ENCODE measurements around the gene RFX7. TPM values are rescaled to one million over a fixed set of nuclear protein-coding genes. Genes with fewer than 3 reads are reported as not detected.
A peak's percentile ranks its signal among the peaks of the same experiment; 100 is the strongest.

RFX7 gene
- total and polyA plus RNA-seq, 5 donors from 2014 or later = 4.2 to 41.2 (median 5.2) TPM

GRCh38 chr15:56249092-56249491 is 5.4 kb upstream of the RFX7 start:
- Histone ChIP-seq H3K27ac (ENCODE audit: insufficient read depth, low read length, poor library complexity, severe bottlenecking) (no peak overlapping the region), H3K4me1 (ENCODE audit: control insufficient read depth, insufficient read depth, low read length, poor library complexity, severe bottlenecking) (peaks cover 23% of the 10 kb centered on the region), H3K9me3 (ENCODE audit: control insufficient read depth in 2 of 2, low read length in 2 of 2) (no peaks in the 10 kb centered on the region), H3K36me3 (ENCODE audit: control insufficient read depth, insufficient read depth, low read length) (no peaks in the 10 kb centered on the region), H3K27me3 (ENCODE audit: control insufficient read depth, insufficient read depth, low read length) (peaks cover 12% of the 10 kb centered on the region), H3K4me3 (ENCODE audit: low read depth, low read length) (no peak overlapping the region)
- H3K9me3 Mint-ChIP-seq = no peaks in the 10 kb centered on the region
- peaks cover 12% of the 10 kb centered on the region for H3K27me3 Mint-ChIP-seq
- peaks cover 10 to 23% (median 18%) of the 10 kb centered on the region in 4 donors for H3K4me1 Mint-ChIP-seq
- no peaks in the 10 kb centered on the region for H3K36me3 Mint-ChIP-seq
- no peak overlapping the region for H3K27ac Mint-ChIP-seq
- no peak for ATAC-seq (ENCODE audit: low read depth in 2 of 2)
- no peak overlapping the region for H3K4me3 Mint-ChIP-seq
- no peak for DNase-seq

- no peaks in the 10 kb centered on the region for H3K9me3 ChIP-seq (ENCODE audit: control insufficient read depth in 2 of 2, low read length in 2 of 2)
- no peak overlapping the region for H3K4me3 ChIP-seq (ENCODE audit: low read depth, low read length)
- Mint-ChIP-seq H3K4me3 (no peak overlapping the region), H3K4me1 (peaks cover 10 to 25% (median 19%) of the 10 kb centered on the region in 4 donors), H3K27me3 (peaks cover 7% of the 10 kb centered on the region), H3K36me3 (no peaks in the 10 kb centered on the region), H3K9me3 (no peaks in the 10 kb centered on the region), H3K27ac (no peak overlapping the region)
- no peak overlapping the region for H3K27ac ChIP-seq (ENCODE audit: insufficient read depth, low read length, poor library complexity, severe bottlenecking)
- no peaks in the 10 kb centered on the region for H3K36me3 ChIP-seq (ENCODE audit: control insufficient read depth, insufficient read depth, low read length)
- ATAC-seq (ENCODE audit: low read depth in 2 of 2) (no peak), DNase-seq (no peak)
- peaks cover 23% of the 10 kb centered on the region for H3K4me1 ChIP-seq (ENCODE audit: control insufficient read depth, insufficient read depth, low read length, poor library complexity, severe bottlenecking)
- H3K27me3 ChIP-seq (ENCODE audit: control insufficient read depth, insufficient read depth, low read length) = peaks cover 10% of the 10 kb centered on the region
These were observed 4.8 kb upstream of the RFX7 start for GRCh38 chr15:56248311-56248992.

- peak overlapping the region in 1 of 4 donors; percentile 5 for H3K4me3 Mint-ChIP-seq
- no peak for ATAC-seq (ENCODE audit: low read depth in 2 of 2)
- H3K27ac Mint-ChIP-seq = peak overlapping the region in 1 of 3 donors; percentile 1
- no peaks in the 10 kb centered on the region for H3K9me3 Mint-ChIP-seq
- H3K4me3 ChIP-seq (ENCODE audit: low read depth, low read length) = no peak overlapping the region
- DNase-seq = no peak
- no peaks in the 10 kb centered on the region for H3K36me3 Mint-ChIP-seq
- H3K27me3 ChIP-seq (ENCODE audit: control insufficient read depth, insufficient read depth, low read length) = peaks cover 4% of the 10 kb centered on the region
- H3K27me3 Mint-ChIP-seq = no peaks in the 10 kb centered on the region
- H3K4me1 Mint-ChIP-seq = peaks cover 10 to 27% (median 21%) of the 10 kb centered on the region in 4 donors
- peaks cover 27% of the 10 kb centered on the region for H3K4me1 ChIP-seq (ENCODE audit: control insufficient read depth, insufficient read depth, low read length, poor library complexity, severe bottlenecking)
- no peaks in the 10 kb centered on the region for H3K36me3 ChIP-seq (ENCODE audit: control insufficient read depth, insufficient read depth, low read length)
- no peak overlapping the region for H3K27ac ChIP-seq (ENCODE audit: insufficient read depth, low read length, poor library complexity, severe bottlenecking)
- H3K9me3 ChIP-seq (ENCODE audit: control insufficient read depth in 2 of 2, low read length in 2 of 2) = no peaks in the 10 kb centered on the region
These were observed 3.6 kb upstream of the RFX7 start for GRCh38 chr15:56247266-56247665.

DNA sequence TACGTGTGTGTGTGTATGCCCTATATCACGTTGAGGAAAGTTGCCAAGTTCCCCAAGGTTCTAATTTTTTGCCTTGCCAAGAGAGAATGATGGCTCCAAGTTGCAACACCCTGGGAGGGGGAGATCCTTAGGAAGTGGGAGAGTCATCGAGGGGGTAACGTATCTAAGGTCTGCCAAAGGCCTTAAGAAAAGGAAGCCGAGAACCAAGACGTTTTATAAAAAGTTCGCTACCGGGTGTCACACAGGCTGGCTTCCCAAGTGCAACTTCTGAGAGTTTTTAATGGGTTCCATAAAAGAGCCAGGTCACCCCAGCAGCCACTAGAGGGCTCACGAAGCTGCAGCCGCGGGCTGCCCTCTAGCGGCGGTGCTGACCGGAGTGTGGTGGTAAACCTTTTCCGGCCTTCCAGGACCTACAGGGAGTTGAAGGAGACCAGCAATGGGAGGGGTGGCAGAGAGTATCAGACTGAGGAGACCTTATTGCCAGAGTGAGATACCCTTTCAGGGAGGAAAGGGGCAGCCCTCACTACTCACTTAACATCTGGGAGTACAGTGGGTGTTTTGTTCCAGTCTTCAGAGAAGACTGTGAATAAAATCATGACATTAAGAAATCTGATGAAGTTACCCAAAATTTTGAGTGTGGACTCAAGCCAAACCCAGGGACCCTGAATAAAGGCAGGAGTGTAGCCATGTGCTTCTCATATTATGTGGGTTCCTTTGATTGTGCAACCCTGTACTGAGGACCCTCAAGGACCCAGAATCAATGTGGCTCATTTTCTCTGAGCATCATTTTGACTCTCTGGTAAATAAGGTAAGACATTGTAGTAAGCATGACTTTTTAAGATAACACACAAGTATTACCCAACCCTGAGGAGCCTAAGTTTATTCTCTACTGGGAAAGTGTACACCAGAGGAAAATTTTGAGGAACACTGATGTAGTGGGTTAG is 2.5 kb upstream of the RFX7 start:
- peaks cover 35% of the 10 kb centered on the region for H3K4me1 ChIP-seq (ENCODE audit: control insufficient read depth, insufficient read depth, low read length, poor library complexity, severe bottlenecking)
- peak overlapping the region; percentile 86 to 91 (median 90) for H3K4me3 Mint-ChIP-seq
- peak overlapping the region; percentile 86 for H3K4me3 ChIP-seq (ENCODE audit: low read depth, low read length)

DNA sequence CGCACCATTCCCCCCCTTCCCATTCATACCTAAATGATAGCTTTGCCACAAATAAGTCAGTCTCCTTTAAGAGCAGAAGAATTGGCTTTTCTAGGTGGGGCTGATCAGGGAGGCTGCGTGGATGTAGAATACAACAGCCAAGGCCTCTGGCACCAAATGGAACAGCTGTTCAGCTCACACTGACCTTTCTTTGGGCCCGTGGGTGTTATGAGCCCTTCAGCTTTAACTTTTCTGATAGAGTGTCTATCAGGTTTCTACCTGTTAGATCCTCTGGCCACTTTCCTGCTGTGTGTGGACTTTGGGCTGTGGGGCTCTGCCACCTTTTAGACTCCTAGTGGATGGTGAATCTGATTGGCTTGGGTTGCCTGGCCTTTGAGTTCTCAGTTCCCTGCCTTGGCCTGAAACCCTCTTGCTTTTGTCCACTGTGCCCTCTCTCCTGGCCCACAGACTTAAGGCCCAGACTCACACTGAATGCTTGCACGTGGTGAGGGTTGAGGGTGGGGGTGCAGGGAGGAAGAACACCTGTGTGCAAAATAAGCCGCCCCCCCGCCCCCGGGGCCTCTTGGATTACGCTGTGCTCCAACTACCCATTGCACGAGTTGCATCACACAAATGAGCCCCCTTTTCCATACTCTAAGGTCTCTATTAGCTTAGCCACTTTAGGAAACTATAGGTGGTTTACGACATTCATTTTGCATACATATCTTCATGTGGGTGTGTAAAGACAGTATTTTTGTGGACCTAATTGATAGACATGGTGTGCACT is 1.3 kb upstream of the RFX7 start:
- ATAC-seq (ENCODE audit: low read depth in 2 of 2) = no peak

More for the DNA sequence above, 2.5 kb upstream of the RFX7 start:
- H3K27me3 ChIP-seq (ENCODE audit: control insufficient read depth, insufficient read depth, low read length) = peaks cover 2% of the 10 kb centered on the region
- no peaks in the 10 kb centered on the region for H3K9me3 Mint-ChIP-seq
- no peaks in the 10 kb centered on the region for H3K36me3 ChIP-seq (ENCODE audit: control insufficient read depth, insufficient read depth, low read length)
- peaks cover 16 to 35% (median 22%) of the 10 kb centered on the region in 4 donors for H3K4me1 Mint-ChIP-seq
- peak overlapping the region; percentile 72 for H3K27ac ChIP-seq (ENCODE audit: insufficient read depth, low read length, poor library complexity, severe bottlenecking)
- no peaks in the 10 kb centered on the region for H3K9me3 ChIP-seq (ENCODE audit: control insufficient read depth in 2 of 2, low read length in 2 of 2)
- H3K27me3 Mint-ChIP-seq = no peaks in the 10 kb centered on the region
- ATAC-seq (ENCODE audit: low read depth in 2 of 2) (peak; percentile 81 to 83), DNase-seq (peak; percentile 77 to 93 (median 85))
- H3K27ac Mint-ChIP-seq = peak overlapping the region; percentile 91 to 98 (median 94)
- no peaks in the 10 kb centered on the region for H3K36me3 Mint-ChIP-seq

GRCh38 chr15:56244038-56244810 is 545 bp upstream of the RFX7 start:
- peaks cover 20 to 48% (median 27%) of the 10 kb centered on the region in 4 donors for H3K4me1 Mint-ChIP-seq
- no peaks in the 10 kb centered on the region for H3K9me3 Mint-ChIP-seq
- Histone ChIP-seq H3K27me3 (ENCODE audit: control insufficient read depth, insufficient read depth, low read length) (no peaks in the 10 kb centered on the region), H3K4me1 (ENCODE audit: control insufficient read depth, insufficient read depth, low read length, poor library complexity, severe bottlenecking) (peaks cover 43% of the 10 kb centered on the region), H3K27ac (ENCODE audit: insufficient read depth, low read length, poor library complexity, severe bottlenecking) (peak overlapping the region; percentile 72), H3K9me3 (ENCODE audit: control insufficient read depth in 2 of 2, low read length in 2 of 2) (no peaks in the 10 kb centered on the region), H3K4me3 (ENCODE audit: low read depth, low read length) (peak overlapping the region; percentile 91), H3K36me3 (ENCODE audit: control insufficient read depth, insufficient read depth, low read length) (no peaks in the 10 kb centered on the region)
- DNase-seq (peak in 2 of 3 donors; percentile 13 to 53), ATAC-seq (ENCODE audit: low read depth in 2 of 2) (no peak)
- peaks cover 4% of the 10 kb centered on the region for H3K36me3 Mint-ChIP-seq
- peak overlapping the region; percentile 91 to 98 (median 94) for H3K27ac Mint-ChIP-seq
- no peaks in the 10 kb centered on the region for H3K27me3 Mint-ChIP-seq
- H3K4me3 Mint-ChIP-seq = peak overlapping the region; percentile 86 to 91 (median 90)

More for the DNA sequence above, 1.3 kb upstream of the RFX7 start:
- H3K27ac Mint-ChIP-seq = peak overlapping the region; percentile 91 to 98 (median 94)
- H3K36me3 Mint-ChIP-seq = no peaks in the 10 kb centered on the region
- Histone ChIP-seq H3K4me1 (ENCODE audit: control insufficient read depth, insufficient read depth, low read length, poor library complexity, severe bottlenecking) (peaks cover 41% of the 10 kb centered on the region), H3K27me3 (ENCODE audit: control insufficient read depth, insufficient read depth, low read length) (no peaks in the 10 kb centered on the region), H3K36me3 (ENCODE audit: control insufficient read depth, insufficient read depth, low read length) (no peaks in the 10 kb centered on the region), H3K27ac (ENCODE audit: insufficient read depth, low read length, poor library complexity, severe bottlenecking) (peak overlapping the region; percentile 72), H3K4me3 (ENCODE audit: low read depth, low read length) (peak overlapping the region; percentile 86), H3K9me3 (ENCODE audit: control insufficient read depth in 2 of 2, low read length in 2 of 2) (no peaks in the 10 kb centered on the region)
- H3K4me3 Mint-ChIP-seq = peak overlapping the region; percentile 86 to 91 (median 90)
- H3K4me1 Mint-ChIP-seq = peaks cover 19 to 41% (median 24%) of the 10 kb centered on the region in 4 donors
- peak; percentile 11 to 49 (median 32) for DNase-seq
- no peaks in the 10 kb centered on the region for H3K9me3 Mint-ChIP-seq
- no peaks in the 10 kb centered on the region for H3K27me3 Mint-ChIP-seq

Measured in CD4-positive, CD25-positive, alpha-beta regulatory T cell (primary cell).